ENCODE data around the gene HHIPL1.

HHIPL1 gene

GRCh38 chr14:99718031-99718810 is 73.3 kb downstream of the HHIPL1 start:
- no peak for DNase-seq

DNA sequence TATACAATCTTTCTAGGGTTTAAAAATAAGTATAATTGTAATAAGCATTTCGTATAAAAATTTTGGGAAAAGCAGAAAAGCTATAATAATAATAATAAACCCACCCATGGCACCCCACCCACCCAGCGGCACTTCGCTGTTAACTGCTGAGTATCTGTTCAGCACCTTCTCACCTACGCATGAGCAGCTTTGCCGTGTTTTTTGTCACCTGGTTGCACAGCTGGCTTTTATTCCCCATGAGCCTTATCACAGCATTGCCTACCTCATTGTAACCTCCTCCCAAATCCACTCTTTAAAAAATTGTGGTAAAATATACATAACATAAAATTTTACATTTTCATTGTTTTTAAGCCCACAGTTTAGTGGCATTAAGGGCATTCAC is 73.9 kb downstream of the HHIPL1 start:
- no peak for DNase-seq

GRCh38 chr14:99720941-99721791 is 76.2 kb downstream of the HHIPL1 start:
- DNase-seq, result no peak

DNA sequence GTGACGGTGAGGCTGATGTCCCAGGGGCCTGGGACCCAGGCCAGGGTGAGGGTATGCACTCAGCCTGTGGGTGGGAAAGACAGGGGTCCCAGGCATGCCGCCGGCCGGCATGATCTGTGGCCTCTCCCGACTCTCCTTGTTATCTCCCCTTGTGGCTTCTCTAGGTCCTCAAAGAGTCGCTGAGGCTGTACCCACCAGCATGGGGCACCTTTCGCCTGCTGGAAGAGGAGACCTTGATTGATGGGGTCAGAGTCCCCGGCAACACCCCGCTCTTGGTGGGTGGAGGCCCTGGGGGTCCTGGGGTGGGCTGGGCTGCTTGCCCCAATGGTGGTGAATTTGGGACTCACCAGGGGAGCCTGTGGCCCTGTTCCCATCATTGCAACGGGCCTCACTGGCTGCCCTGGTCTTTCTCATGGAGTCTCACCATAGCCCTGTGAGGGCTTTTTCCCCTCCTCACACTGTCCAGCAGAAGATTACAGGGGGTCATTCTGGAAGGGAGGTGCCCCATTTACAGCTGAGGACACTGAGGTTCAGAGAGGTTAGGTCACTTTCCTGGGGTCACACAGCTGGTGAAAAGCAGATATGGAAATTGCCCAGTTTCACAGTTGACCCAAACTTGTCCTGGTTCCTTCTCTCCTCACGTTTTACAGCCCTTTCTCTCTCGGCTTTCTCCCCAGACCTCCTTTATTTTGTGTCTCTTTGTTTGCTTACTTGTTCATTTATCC is 77.0 kb downstream of the HHIPL1 start:
- DNase-seq, result no peak

DNA sequence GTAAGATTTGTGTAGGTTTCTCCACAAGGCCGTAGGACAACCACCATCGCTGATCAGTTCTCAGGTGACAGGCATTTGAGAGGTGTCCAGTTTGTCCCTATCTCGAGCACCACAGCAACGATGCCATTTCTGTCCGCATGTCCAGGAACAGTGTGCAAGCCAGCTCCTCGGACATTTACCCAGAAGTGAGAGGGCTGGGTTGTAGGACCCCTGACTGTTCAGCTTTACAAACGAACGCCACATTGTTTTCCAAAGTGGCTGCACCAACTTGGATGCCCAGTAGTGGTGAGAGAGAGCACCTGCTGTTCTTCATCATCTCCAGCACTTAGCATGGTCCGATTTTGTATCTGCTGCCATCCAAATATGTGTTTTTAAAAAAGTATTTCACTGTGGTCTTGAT is 77.8 kb downstream of the HHIPL1 start:
- DNase-seq, result no peak

DNA sequence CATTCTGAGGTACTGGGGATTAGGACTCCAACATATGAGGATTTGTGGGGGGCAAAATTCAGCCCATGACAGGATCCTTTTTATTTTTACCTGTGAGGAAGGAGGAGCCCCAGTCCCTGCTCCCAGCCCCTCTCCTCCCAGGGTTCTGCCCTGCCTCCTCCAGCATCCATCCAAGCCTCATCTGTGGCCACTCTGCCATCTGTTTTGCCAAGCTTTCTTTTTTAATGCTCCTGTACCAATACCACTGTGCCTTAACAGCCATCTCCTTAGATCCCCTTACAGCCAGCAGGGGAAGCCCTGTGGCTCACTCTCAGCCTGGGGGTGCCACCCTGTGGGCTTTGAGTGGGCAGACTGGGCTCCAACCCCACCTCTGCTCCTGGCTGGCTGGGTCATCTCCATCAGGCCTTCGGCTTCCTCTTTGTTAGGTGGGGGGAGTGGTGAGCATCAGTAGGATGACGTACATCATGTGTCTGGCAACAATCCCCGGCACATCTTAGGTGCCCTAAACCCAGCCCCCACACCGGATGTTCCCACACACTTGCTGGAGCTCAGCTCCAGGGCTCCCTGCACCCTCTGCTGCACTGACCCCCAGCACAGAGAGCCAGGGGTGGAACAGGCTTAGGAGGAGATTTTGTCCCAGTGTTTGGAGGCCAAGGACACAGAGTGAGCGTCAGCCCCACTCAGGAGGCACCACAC is 79.4 kb downstream of the HHIPL1 start:
- DNase-seq, result no peak

DNA sequence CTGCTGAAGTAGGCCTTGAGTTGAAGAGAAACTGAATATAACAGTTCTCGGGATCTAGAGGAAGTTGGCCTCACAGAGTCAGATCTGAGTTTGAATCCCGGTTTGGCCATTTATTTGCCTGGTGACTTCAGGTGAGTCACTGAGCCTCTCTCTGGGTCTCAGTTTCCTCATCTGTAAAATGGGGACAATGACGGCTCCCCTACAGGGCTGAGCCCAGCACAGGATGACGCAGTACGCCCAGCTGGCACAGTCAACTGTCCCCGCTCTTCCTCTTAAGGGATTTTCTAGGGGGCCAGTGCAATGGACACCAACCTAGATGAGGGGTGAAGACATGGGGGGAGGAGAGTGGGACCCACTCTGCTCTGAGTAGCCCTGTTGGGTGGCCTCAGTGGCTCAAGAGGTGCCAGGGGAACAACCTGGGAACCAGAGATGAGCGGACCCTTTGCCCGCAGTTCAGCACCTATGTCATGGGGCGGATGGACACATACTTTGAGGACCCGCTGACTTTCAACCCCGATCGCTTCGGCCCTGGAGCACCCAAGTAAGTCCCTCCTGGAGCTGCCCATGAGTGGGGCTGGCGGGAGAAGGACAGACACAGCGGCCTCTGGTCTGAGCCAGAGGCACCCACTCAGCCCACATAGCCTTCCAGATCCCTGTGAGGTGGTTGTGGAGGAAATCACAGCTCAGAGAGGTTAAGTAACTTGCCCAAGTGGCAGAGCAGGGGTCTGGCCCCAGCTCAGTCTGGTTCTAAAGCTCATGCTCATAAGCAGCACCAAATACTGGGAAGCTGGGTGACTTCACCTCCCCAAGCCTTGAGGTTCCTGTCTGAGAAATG is 80.2 kb downstream of the HHIPL1 start:
- DNase-seq, result no peak

GRCh38 chr14:99725774-99726537 is 81.0 kb downstream of the HHIPL1 start:
- DNase-seq, result no peak

- no peak for DNase-seq
Measured at GRCh38 chr14:99726538-99727095, 81.7 kb downstream of the HHIPL1 start.

- no peak for DNase-seq
Measured at GRCh38 chr14:99727096-99727870, 82.4 kb downstream of the HHIPL1 start.

GRCh38 chr14:99728231-99728920 is 83.4 kb downstream of the HHIPL1 start:
- DNase-seq, result no peak

- no peak for DNase-seq
Measured at GRCh38 chr14:99728981-99729451, 84.1 kb downstream of the HHIPL1 start.
